CD4-positive, CD25-positive, alpha-beta regulatory T cell (primary cell): ENCODE data around the gene SUSD1. TPM values are rescaled to one million over a fixed set of nuclear protein-coding genes. Genes with fewer than 3 reads are reported as not detected.

Source experiments
- ATAC-seq, 2 donors: fragments of 150-1000 bp; cut with Tn5 transposase; one replicate each; pipeline ENCODE4 v1.10.0; 2021; ENCODE audit warnings: low read depth in 2 of 2, moderate number of reproducible peaks in 2 of 2, moderate library complexity in 1 of 2
- DNase-seq, 3 donors: peaks; one replicate each; pipeline versions ENCODE4 v3.0.0 to v3.0.0-alpha.2; 2012 to 2022; ENCODE audit warnings: mixed read lengths in 1 of 3
- H3K27ac ChIP-seq: one replicate; pipeline ENCODE4 v1.7.0; 2013; ENCODE audit warnings: mild to moderate bottlenecking, low read length; ENCODE audit not compliant: insufficient read depth, poor library complexity, severe bottlenecking
- H3K27me3 ChIP-seq: one replicate; pipeline ENCODE4 v1.7.0; 2013; ENCODE audit warnings: low read length; ENCODE audit not compliant: control insufficient read depth, insufficient read depth
- H3K36me3 ChIP-seq: one replicate; pipeline ENCODE4 v1.7.0; 2013; ENCODE audit warnings: mild to moderate bottlenecking, low read length, moderate library complexity; ENCODE audit not compliant: control insufficient read depth, insufficient read depth
- H3K4me1 ChIP-seq: 2 replicates; pipeline ENCODE4 v1.7.0; 2013; ENCODE audit warnings: mild to moderate bottlenecking, low read length; ENCODE audit not compliant: insufficient read depth, control insufficient read depth, poor library complexity, severe bottlenecking
- H3K4me3 ChIP-seq: one replicate; pipeline ENCODE4 v1.7.0; 2013; ENCODE audit warnings: low read depth, mild to moderate bottlenecking, low read length, moderate library complexity
- H3K9me3 ChIP-seq, 2 experiments: 1 replicate in 1 of 2; 2 replicates in 1 of 2; pipeline ENCODE4 v1.7.0; 2013; ENCODE audit warnings: low read length in 2 of 2, mild to moderate bottlenecking in 1 of 2, moderate library complexity in 1 of 2; ENCODE audit not compliant: control insufficient read depth in 2 of 2
- H3K27ac Mint-ChIP-seq, 3 donors: one replicate each; pipeline ENCODE4 v1.8.0; 2020 to 2022; ENCODE audit warnings: mild to moderate bottlenecking in 3 of 3, mixed read lengths in 3 of 3, moderate library complexity in 2 of 3
- H3K27me3 Mint-ChIP-seq: one replicate; pipeline ENCODE4 v1.8.0; 2022; ENCODE audit warnings: mild to moderate bottlenecking, mixed read lengths
- H3K36me3 Mint-ChIP-seq: one replicate; pipeline ENCODE4 v1.8.0; 2020; ENCODE audit warnings: mixed read lengths
- H3K4me1 Mint-ChIP-seq, 4 donors: one replicate each; pipeline ENCODE4 v1.8.0; 2020 to 2022; ENCODE audit warnings: mixed read lengths in 4 of 4, mild to moderate bottlenecking in 1 of 4
- H3K4me3 Mint-ChIP-seq, 4 donors: one replicate each; pipeline ENCODE4 v1.8.0; 2020 to 2022; ENCODE audit warnings: mild to moderate bottlenecking in 4 of 4, mixed read lengths in 4 of 4, moderate library complexity in 3 of 4
- H3K9me3 Mint-ChIP-seq, 7 donors: one replicate each; pipeline ENCODE4 v1.8.0; 2020 to 2022; ENCODE audit warnings: mixed read lengths in 7 of 7, mild to moderate bottlenecking in 3 of 7, moderate library complexity in 2 of 7
- polyA plus RNA-seq, 4 donors: library from polyadenylated mRNA; unstranded; fragments of 300-500 nt; fragmentation: Illumina TruSeq; gene quantifications; one replicate each; pipeline ENCODE4 v1.2.3, GENCODE V29; 2021
- total RNA-seq: library from RNA; stranded (reverse); gene quantifications from one replicate; pipeline ENCODE4 v1.2.3, GENCODE V29; 2022

SUSD1 gene
- total and polyA plus RNA-seq, 5 donors from 2014 or later: 3.2 to 9.7 (median 7.0) TPM

- Mint-ChIP-seq H3K27me3 (peaks cover 4% of the 10 kb centered on the region), H3K36me3 (no peaks in the 10 kb centered on the region), H3K4me1 (peaks cover 6 to 43% (median 23%) of the 10 kb centered on the region in 4 donors), H3K27ac (peak overlapping the region in 2 of 3 donors; percentile 6 to 39), H3K4me3 (no peak overlapping the region), H3K9me3 (peaks cover 0 to 2% (median 0%) of the 10 kb centered on the region in 7 donors)
- no peak overlapping the region for H3K4me3 ChIP-seq
- peaks cover 5% of the 10 kb centered on the region for H3K4me1 ChIP-seq
- no peaks in the 10 kb centered on the region for H3K9me3 ChIP-seq
- H3K36me3 ChIP-seq: no peaks in the 10 kb centered on the region
- H3K27ac ChIP-seq: no peak overlapping the region
- no peaks in the 10 kb centered on the region for H3K27me3 ChIP-seq
- ATAC-seq (no peak), DNase-seq (no peak)
Measured at GRCh38 chr9:112011051-112011620, 164.0 kb downstream of the SUSD1 start.

- H3K27me3 ChIP-seq: no peaks in the 10 kb centered on the region
- no peak for DNase-seq
- Mint-ChIP-seq H3K4me1 (peaks cover 6 to 49% (median 23%) of the 10 kb centered on the region in 4 donors), H3K36me3 (no peaks in the 10 kb centered on the region), H3K4me3 (no peak overlapping the region), H3K9me3 (peaks cover 0 to 2% (median 0%) of the 10 kb centered on the region in 7 donors), H3K27ac (peak overlapping the region in 2 of 3 donors; percentile 6 to 39), H3K27me3 (peaks cover 3% of the 10 kb centered on the region)
- H3K4me3 ChIP-seq: no peak overlapping the region
- H3K27ac ChIP-seq: no peak overlapping the region
- no peaks in the 10 kb centered on the region for H3K36me3 ChIP-seq
- peaks cover 5% of the 10 kb centered on the region for H3K4me1 ChIP-seq
- H3K9me3 ChIP-seq: no peaks in the 10 kb centered on the region
- no peak for ATAC-seq
Measured at GRCh38 chr9:112010537-112010936, 164.6 kb downstream of the SUSD1 start.

GRCh38 chr9:112009656-112010055, 165.4 kb downstream of the SUSD1 start:
- peaks cover 11% of the 10 kb centered on the region for H3K4me1 ChIP-seq
- ATAC-seq: no peak

GRCh38 chr9:112007575-112008240, 167.4 kb downstream of the SUSD1 start:
- DNase-seq (no peak), ATAC-seq (no peak)
- Histone ChIP-seq H3K27me3 (no peaks in the 10 kb centered on the region), H3K4me1 (peaks cover 30% of the 10 kb centered on the region), H3K36me3 (no peaks in the 10 kb centered on the region), H3K4me3 (no peak overlapping the region), H3K27ac (no peak overlapping the region), H3K9me3 (no peaks in the 10 kb centered on the region)
- Mint-ChIP-seq H3K27me3 (no peaks in the 10 kb centered on the region), H3K4me1 (peaks cover 5 to 70% (median 28%) of the 10 kb centered on the region in 4 donors), H3K36me3 (no peaks in the 10 kb centered on the region), H3K4me3 (no peak overlapping the region), H3K9me3 (peaks cover 0 to 2% (median 0%) of the 10 kb centered on the region in 7 donors), H3K27ac (peak overlapping the region in 2 of 3 donors; percentile 54 to 83)

More at GRCh38 chr9:112009656-112010055, 165.4 kb downstream of the SUSD1 start:
- no peak overlapping the region for H3K4me3 ChIP-seq
- no peak overlapping the region for H3K4me3 Mint-ChIP-seq
- peaks cover 6 to 56% (median 26%) of the 10 kb centered on the region in 4 donors for H3K4me1 Mint-ChIP-seq
- no peak overlapping the region for H3K27ac ChIP-seq
- H3K27ac Mint-ChIP-seq: no peak overlapping the region
- no peaks in the 10 kb centered on the region for H3K36me3 Mint-ChIP-seq
- H3K36me3 ChIP-seq: no peaks in the 10 kb centered on the region
- no peaks in the 10 kb centered on the region for H3K9me3 ChIP-seq
- H3K27me3 Mint-ChIP-seq: no peaks in the 10 kb centered on the region
- no peaks in the 10 kb centered on the region for H3K27me3 ChIP-seq
- H3K9me3 Mint-ChIP-seq: peaks cover 0 to 2% (median 0%) of the 10 kb centered on the region in 7 donors
- DNase-seq: no peak

GRCh38 chr9:112006361-112007020, 168.6 kb downstream of the SUSD1 start:
- H3K4me1 ChIP-seq: peaks cover 37% of the 10 kb centered on the region
- Mint-ChIP-seq H3K4me1 (peaks cover 6 to 70% (median 31%) of the 10 kb centered on the region in 4 donors), H3K36me3 (no peaks in the 10 kb centered on the region), H3K4me3 (no peak overlapping the region), H3K9me3 (peaks cover 0 to 2% (median 0%) of the 10 kb centered on the region in 7 donors), H3K27me3 (no peaks in the 10 kb centered on the region), H3K27ac (peak overlapping the region in 2 of 3 donors; percentile 54 to 59)
- no peak for DNase-seq
- H3K27me3 ChIP-seq: no peaks in the 10 kb centered on the region
- no peak overlapping the region for H3K4me3 ChIP-seq
- no peak for ATAC-seq
- no peaks in the 10 kb centered on the region for H3K9me3 ChIP-seq
- no peak overlapping the region for H3K27ac ChIP-seq
- no peaks in the 10 kb centered on the region for H3K36me3 ChIP-seq

- H3K27ac Mint-ChIP-seq: peak overlapping the region in 1 of 3 donors; percentile 59
- peaks cover 6 to 71% (median 31%) of the 10 kb centered on the region in 4 donors for H3K4me1 Mint-ChIP-seq
Measured at GRCh38 chr9:112005939-112006338, 169.2 kb downstream of the SUSD1 start.

GRCh38 chr9:112003538-112003937, 171.6 kb downstream of the SUSD1 start:
- Mint-ChIP-seq H3K9me3 (no peaks in the 10 kb centered on the region), H3K4me1 (peaks cover 6 to 82% (median 31%) of the 10 kb centered on the region in 4 donors), H3K27me3 (no peaks in the 10 kb centered on the region), H3K4me3 (no peak overlapping the region), H3K36me3 (peaks cover 3% of the 10 kb centered on the region), H3K27ac (peak overlapping the region in 2 of 3 donors; percentile 85 to 97)
- H3K4me1 ChIP-seq: peaks cover 38% of the 10 kb centered on the region
- H3K36me3 ChIP-seq: no peaks in the 10 kb centered on the region
- no peak overlapping the region for H3K4me3 ChIP-seq
- DNase-seq: no peak
- no peaks in the 10 kb centered on the region for H3K27me3 ChIP-seq
- no peak for ATAC-seq
- no peak overlapping the region for H3K27ac ChIP-seq
- no peaks in the 10 kb centered on the region for H3K9me3 ChIP-seq

More at GRCh38 chr9:112005939-112006338, 169.2 kb downstream of the SUSD1 start:
- DNase-seq: no peak
- peaks cover 38% of the 10 kb centered on the region for H3K4me1 ChIP-seq
- H3K27me3 ChIP-seq: no peaks in the 10 kb centered on the region
- H3K9me3 Mint-ChIP-seq: peaks cover 0 to 2% (median 0%) of the 10 kb centered on the region in 7 donors
- no peak overlapping the region for H3K27ac ChIP-seq
- H3K9me3 ChIP-seq: no peaks in the 10 kb centered on the region
- ATAC-seq: no peak
- no peaks in the 10 kb centered on the region for H3K36me3 ChIP-seq
- no peaks in the 10 kb centered on the region for H3K27me3 Mint-ChIP-seq
- no peaks in the 10 kb centered on the region for H3K36me3 Mint-ChIP-seq
- no peak overlapping the region for H3K4me3 Mint-ChIP-seq
- no peak overlapping the region for H3K4me3 ChIP-seq
